Skeletal muscle satellite cell (primary cell): ENCODE results near the gene NCBP2L. TPM values are rescaled to one million over a fixed set of nuclear protein-coding genes. Genes with fewer than 3 reads are reported as not detected.
A peak's percentile ranks its signal among the peaks of the same experiment; 100 is the strongest.

Experiments used
- H3K27me3 ChIP-seq: 2 replicates; pipeline ENCODE4 v1.7.0; 2013; ENCODE audit warnings: low read length; ENCODE audit not compliant: control insufficient read depth, insufficient read depth
- H3K36me3 ChIP-seq: 2 replicates; pipeline ENCODE4 v1.7.0; 2013; ENCODE audit warnings: mild to moderate bottlenecking, control low read depth, low read length; ENCODE audit not compliant: insufficient read depth
- H3K4me1 ChIP-seq: 2 replicates; pipeline ENCODE4 v1.7.0; 2013; ENCODE audit warnings: low read length; ENCODE audit not compliant: control insufficient read depth, insufficient read depth
- H3K4me2 ChIP-seq: 2 replicates; pipeline ENCODE4 v1.7.0; 2013; ENCODE audit warnings: mild to moderate bottlenecking, low read length
- H3K4me3 ChIP-seq: 2 replicates; pipeline ENCODE4 v1.7.0; 2013; ENCODE audit warnings: low read length
- H3K9ac ChIP-seq: 2 replicates; pipeline ENCODE4 v1.7.0; 2013; ENCODE audit warnings: mild to moderate bottlenecking, low read depth, low read length, moderate library complexity
- H3K9me3 ChIP-seq: replicated peaks from 2 replicates; pipeline ENCODE4 v1.7.0; 2013; ENCODE audit warnings: mild to moderate bottlenecking, control low read depth, low read length
- total RNA-seq: library from RNA; depleted of rRNA; stranded (reverse); fragments of >200 nt; gene quantifications from 2 replicates; pipeline ENCODE4 v1.2.3, GENCODE V29; 2012; rRNA removed

Gene NCBP2L
- not detected in 2 replicates for total RNA-seq

- H3K36me3 ChIP-seq = no peaks in the 10 kb centered on the region
- peak within 1 kb of the TSS; percentile 77 for H3K4me3 ChIP-seq
- no peaks in the 10 kb centered on the region for H3K9me3 ChIP-seq
- peak within 1 kb of the TSS; percentile 85 for H3K9ac ChIP-seq
- H3K4me2 ChIP-seq = peak within 1 kb of the TSS; percentile 88
- H3K27me3 ChIP-seq = no peaks in the 10 kb centered on the region
- H3K4me1 ChIP-seq = peaks cover 14% of the 10 kb centered on the region
Measured at GRCh38 chrX:107777536-107777832, at the start of gene NCBP2L. NCBP2L (plus strand) TSS chrX:107777733; CDS start chrX:107794221, 16,488 bp downstream.

DNA sequence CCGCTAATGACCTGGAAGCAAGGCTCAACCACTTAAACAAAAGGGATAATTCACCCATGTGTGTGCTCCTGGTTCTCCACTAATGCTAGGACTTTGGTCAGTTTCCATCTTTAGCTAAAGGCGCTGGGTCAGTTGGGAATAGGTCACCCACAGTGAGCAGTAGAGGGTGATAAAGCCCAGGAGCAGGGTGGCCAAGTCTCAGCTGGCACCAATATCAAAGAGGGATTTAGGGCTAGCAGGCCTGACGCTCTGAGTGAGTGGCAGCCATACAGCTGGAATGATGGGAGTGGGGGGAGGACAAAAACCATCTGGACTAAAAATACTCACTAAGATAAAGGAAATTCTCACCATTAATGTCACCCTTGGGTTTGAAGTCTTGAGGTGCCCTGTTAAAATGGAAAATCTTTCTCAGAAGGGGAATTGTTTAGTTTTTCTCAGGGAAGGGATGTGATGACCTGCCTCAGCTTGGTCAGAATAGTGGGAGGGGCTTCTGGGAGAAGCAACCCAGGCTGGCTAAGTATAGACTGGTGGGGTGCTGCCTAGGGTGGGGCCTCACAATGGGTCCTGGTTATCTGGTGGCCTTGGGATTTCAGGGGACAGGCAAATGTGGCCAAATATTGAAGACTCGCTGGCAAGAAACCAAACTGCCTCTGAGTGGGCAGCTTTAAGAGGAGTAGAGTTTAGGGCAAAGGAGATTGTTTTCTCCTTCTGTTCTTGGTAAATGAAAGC lies 49.0 kb upstream of the NCBP2L start:
- Histone ChIP-seq H3K4me2 (no peak overlapping the region), H3K27me3 (peaks cover 7% of the 10 kb centered on the region), H3K9me3 (no peaks in the 10 kb centered on the region), H3K4me3 (no peak overlapping the region), H3K9ac (peak overlapping the region; percentile 5), H3K36me3 (no peaks in the 10 kb centered on the region), H3K4me1 (peaks cover 36% of the 10 kb centered on the region)

- no peaks in the 10 kb centered on the region for H3K36me3 ChIP-seq
- H3K4me3 ChIP-seq = no peak overlapping the region
- peak overlapping the region; percentile 5 for H3K9ac ChIP-seq
- no peaks in the 10 kb centered on the region for H3K9me3 ChIP-seq
- H3K4me1 ChIP-seq = peaks cover 36% of the 10 kb centered on the region
- no peaks in the 10 kb centered on the region for H3K27me3 ChIP-seq
- no peak overlapping the region for H3K4me2 ChIP-seq
Measured at GRCh38 chrX:107729558-107730297, 47.8 kb upstream of the NCBP2L start.

DNA sequence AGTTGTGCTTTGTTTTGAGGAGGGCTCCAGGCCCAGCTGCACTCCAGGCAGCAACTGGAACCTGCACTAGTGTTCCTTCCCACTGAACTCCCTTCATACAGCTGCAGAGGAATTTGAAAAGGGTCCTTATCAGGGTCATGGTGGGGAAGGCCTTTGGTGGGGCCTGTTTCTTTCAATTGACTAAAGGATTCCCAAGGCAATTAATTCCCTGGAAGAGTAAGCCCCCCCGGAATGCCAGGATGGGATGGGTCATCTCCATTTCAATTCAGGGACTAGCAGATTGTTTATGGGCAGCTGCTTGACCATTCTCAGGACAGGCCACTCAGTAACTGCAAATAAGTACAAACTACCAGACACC lies 47.3 kb upstream of the NCBP2L start:
- no peak overlapping the region for H3K4me3 ChIP-seq
- H3K4me1 ChIP-seq = peaks cover 36% of the 10 kb centered on the region
- no peak overlapping the region for H3K4me2 ChIP-seq
- no peaks in the 10 kb centered on the region for H3K27me3 ChIP-seq
- H3K9me3 ChIP-seq = no peaks in the 10 kb centered on the region
- H3K9ac ChIP-seq = no peak overlapping the region
- no peaks in the 10 kb centered on the region for H3K36me3 ChIP-seq

DNA sequence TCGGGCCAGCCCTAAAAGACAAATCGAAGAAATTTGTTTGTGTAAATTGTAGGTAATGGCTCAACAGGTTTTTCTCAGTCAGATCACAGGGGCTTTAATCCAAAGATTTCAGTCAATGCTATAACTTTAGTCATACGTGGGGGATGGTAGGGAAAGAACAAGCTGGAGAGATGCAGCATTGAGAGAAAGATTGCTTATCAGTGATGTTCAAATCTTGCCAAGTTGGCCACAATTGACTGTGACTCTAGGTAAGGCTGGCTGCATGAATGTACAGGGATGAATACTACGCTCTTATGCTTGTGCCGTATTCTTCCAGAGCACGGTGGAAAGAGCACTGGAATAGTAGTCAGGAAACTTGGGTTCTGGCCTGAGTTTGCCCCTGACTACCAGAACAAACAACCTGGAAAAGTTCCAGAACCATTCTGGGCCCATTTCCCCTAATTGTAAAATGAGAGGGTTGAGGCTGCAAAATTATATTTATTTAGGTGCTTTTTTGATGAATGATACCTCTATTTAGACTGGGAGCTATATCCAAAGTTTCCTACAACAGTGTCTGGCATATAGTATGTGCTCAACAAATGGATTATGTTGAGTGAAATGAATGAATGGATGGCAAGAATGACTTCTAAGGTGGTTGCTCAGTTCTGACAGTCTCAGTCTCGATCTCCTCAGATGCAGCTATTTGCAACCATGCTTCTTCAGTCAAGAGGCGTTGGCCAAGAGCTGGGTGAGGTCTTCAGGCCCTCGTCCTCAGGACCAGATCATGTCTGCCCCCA lies 46.4 kb upstream of the NCBP2L start:
- Histone ChIP-seq H3K4me1 (peaks cover 36% of the 10 kb centered on the region), H3K9ac (no peak overlapping the region), H3K36me3 (no peaks in the 10 kb centered on the region), H3K4me3 (no peak overlapping the region), H3K27me3 (no peaks in the 10 kb centered on the region), H3K9me3 (no peaks in the 10 kb centered on the region), H3K4me2 (no peak overlapping the region)

DNA sequence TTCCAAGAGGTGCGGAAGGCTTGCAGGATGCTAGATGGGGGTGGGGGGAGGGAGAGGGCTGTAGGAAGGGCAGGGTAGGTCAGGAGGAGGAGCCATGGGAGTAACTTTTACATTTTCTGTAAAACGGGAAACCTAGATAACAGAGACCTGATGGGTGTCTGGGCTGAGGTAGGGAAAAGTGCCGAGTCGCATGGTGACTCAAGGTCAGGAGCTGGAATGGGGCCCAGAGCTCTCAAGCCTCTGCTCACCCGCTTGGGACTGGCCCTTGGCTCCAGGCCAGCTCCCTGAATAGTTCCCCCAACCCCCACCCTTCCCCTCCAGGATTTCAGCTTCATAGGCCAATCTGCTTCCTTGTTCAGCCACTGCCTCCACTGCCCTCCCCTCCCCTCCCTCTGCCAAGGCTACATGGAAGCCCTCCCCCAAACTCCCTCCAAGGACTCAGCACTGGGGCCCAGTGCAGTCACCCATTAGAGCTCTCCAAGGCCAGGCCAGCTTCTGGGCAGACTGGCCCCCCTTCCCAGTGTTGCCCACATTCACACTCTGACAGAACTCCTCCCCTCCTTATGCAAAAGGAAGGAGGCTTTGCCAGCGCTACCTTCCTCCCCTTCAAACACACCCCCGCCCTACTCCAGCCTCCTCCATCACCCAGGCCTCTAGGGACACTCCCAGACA lies 45.6 kb upstream of the NCBP2L start:
- Histone ChIP-seq H3K4me1 (peaks cover 36% of the 10 kb centered on the region), H3K4me3 (no peak overlapping the region), H3K9me3 (no peaks in the 10 kb centered on the region), H3K36me3 (no peaks in the 10 kb centered on the region), H3K9ac (no peak overlapping the region), H3K4me2 (peak overlapping the region; percentile 23), H3K27me3 (no peaks in the 10 kb centered on the region)

GRCh38 chrX:107733686-107734085 lies 43.8 kb upstream of the NCBP2L start:
- no peaks in the 10 kb centered on the region for H3K27me3 ChIP-seq
- no peaks in the 10 kb centered on the region for H3K9me3 ChIP-seq
- H3K4me2 ChIP-seq = no peak overlapping the region
- no peak overlapping the region for H3K9ac ChIP-seq
- peaks cover 32% of the 10 kb centered on the region for H3K4me1 ChIP-seq
- H3K4me3 ChIP-seq = no peak overlapping the region
- no peaks in the 10 kb centered on the region for H3K36me3 ChIP-seq

DNA sequence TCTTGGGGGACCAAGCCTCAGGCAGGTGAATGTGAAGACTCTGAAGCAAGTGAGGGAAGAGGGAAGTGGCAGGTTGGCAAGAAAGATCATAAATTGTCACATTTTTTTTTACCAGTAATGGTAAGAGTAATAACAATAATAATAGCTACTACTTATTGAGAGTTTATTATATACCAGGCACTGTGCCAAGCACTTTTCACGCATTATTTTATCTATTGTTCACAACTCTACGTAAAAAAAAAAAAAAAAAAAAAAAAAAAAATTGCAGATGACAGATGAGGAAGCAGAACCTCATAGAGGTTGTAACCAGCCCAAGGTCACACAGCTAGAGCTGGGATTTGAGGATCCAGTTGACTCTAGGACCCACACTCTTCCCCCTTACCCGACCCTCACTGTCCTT lies 42.9 kb upstream of the NCBP2L start:
- no peak overlapping the region for H3K9ac ChIP-seq
- H3K9me3 ChIP-seq = no peaks in the 10 kb centered on the region
- no peaks in the 10 kb centered on the region for H3K36me3 ChIP-seq
- H3K4me1 ChIP-seq = peaks cover 23% of the 10 kb centered on the region
- no peak overlapping the region for H3K4me2 ChIP-seq
- H3K27me3 ChIP-seq = no peaks in the 10 kb centered on the region
- H3K4me3 ChIP-seq = no peak overlapping the region

DNA sequence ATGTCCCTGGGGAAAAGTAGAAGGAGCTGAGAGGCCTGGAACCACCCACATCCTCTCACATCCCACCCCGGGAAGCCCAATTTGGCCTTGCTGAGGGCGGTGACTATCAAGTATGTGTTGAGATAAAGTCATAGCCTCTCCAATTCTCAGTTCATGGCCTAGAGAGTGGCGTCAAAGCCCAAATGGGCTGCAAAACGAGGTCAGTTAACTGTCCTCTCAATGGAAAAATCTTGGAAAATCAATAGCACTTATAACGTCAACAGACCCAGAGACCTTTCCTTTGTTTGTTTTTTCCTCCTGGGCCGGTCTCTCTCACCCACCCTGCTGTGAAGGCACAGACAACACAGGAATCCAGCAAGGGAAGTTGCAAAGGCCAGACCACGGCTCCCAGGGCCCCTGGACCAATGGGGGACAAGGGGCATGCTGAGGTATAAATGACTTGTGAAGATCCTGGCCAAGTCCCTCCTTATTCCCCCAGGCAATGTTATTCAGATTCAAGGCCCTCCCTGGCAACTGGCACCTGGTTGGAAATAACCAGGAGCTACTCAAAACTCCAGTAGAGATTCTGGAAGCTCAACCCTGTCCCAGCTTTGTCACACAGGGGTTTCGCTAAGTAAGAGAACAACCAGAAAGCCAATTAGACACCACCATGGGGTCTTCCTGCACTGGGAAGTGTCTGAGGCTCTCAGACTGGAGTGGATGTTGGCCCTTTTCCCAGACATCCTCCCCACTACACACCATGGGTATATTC lies 40.6 kb upstream of the NCBP2L start:
- H3K4me1 ChIP-seq = peaks cover 26% of the 10 kb centered on the region
- no peak overlapping the region for H3K9ac ChIP-seq
- no peak overlapping the region for H3K4me2 ChIP-seq
- H3K9me3 ChIP-seq = no peaks in the 10 kb centered on the region
- H3K4me3 ChIP-seq = no peak overlapping the region
- H3K36me3 ChIP-seq = no peaks in the 10 kb centered on the region
- H3K27me3 ChIP-seq = no peaks in the 10 kb centered on the region

DNA sequence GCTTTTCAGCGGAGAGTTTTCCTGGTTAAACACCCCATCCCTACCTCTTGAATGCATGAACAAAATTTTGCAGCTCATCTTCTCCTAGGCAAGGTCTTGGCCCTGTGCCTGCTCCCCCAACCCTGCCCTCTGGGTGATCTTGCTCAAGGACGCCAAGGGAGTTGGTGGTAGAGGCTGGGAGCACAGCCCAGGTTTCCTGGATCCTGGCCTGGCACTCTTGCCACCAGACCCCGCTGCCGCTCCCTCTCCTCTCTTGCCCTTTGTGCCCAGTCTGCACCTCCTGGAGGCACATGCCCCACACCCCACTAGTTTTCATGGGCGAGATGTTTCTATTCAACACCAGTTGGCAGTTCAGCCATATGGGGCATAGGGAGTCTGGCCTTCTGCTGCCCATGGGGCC lies 39.3 kb upstream of the NCBP2L start:
- H3K4me1 ChIP-seq = peaks cover 32% of the 10 kb centered on the region
- no peak overlapping the region for H3K4me2 ChIP-seq
- H3K9ac ChIP-seq = no peak overlapping the region
- no peaks in the 10 kb centered on the region for H3K9me3 ChIP-seq
- no peaks in the 10 kb centered on the region for H3K36me3 ChIP-seq
- H3K27me3 ChIP-seq = no peaks in the 10 kb centered on the region
- H3K4me3 ChIP-seq = no peak overlapping the region

DNA sequence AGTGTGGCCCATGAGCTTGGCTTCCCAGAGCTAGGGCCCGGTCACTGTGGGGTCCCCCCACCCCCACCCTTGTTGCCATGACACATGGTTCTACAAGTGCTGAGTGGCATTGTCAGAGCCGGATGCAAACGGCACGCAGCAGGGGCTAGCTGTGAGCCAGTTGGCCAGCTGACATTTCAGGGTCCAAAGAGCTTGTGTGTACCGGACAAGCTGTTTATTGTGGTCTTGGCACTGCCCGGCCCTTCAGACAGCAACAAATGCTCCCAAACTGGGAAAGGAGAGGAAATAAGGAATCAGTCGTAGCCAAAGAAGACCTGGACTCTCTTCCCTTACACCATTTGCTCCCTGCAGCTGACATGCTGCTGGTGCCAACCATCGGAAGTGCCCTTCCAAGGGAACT lies 38.8 kb upstream of the NCBP2L start:
- Histone ChIP-seq H3K4me3 (no peak overlapping the region), H3K9ac (no peak overlapping the region), H3K27me3 (no peaks in the 10 kb centered on the region), H3K9me3 (no peaks in the 10 kb centered on the region), H3K4me1 (peaks cover 35% of the 10 kb centered on the region), H3K4me2 (no peak overlapping the region), H3K36me3 (no peaks in the 10 kb centered on the region)
